ENCODE results near the gene EN2.

Gene EN2

GRCh38 chr7:155430606-155431005 is 27.3 kb upstream of the EN2 start:
- no peaks in the 10 kb centered on the region for H3K4me1 ChIP-seq (ENCODE audit: insufficient read depth, low read length)
- no peak overlapping the region for H3K27ac ChIP-seq (ENCODE audit: low read length)
- H3K27me3 ChIP-seq (ENCODE audit: insufficient read depth, low read length, poor library complexity): peaks cover 11% of the 10 kb centered on the region
- no peaks in the 10 kb centered on the region for H3K9me3 ChIP-seq (ENCODE audit: insufficient read depth, low read length, severe bottlenecking)
- no peaks in the 10 kb centered on the region for H3K36me3 ChIP-seq (ENCODE audit: insufficient read depth, low read length)
- TF ChIP-seq CTCF (IDR thresholded peaks at IDR 0.05; ENCODE audit: borderline replicate concordance, extremely low read depth, low read length, poor library complexity, severe bottlenecking): no peak
- no peak for TF ChIP-seq EZH2 (IDR thresholded peaks at IDR 0.05; ENCODE audit: borderline replicate concordance, low read depth, low read length, severe bottlenecking)
- H4K20me1 ChIP-seq (ENCODE audit: insufficient read depth, low read length): no peaks in the 10 kb centered on the region
- no peaks in the 10 kb centered on the region for H3K79me2 ChIP-seq (ENCODE audit: insufficient read depth, low read length)
- ATAC-seq (ENCODE audit: insufficient read depth, low read depth) (no peak), DNase-seq (no peak)
- no peak overlapping the region for H3K4me3 ChIP-seq (ENCODE audit: low read depth in 1 of 2, low read length in 2 of 2)
- H3K9ac ChIP-seq (ENCODE audit: low read depth, low read length): no peak overlapping the region
- no peak overlapping the region for H2AFZ ChIP-seq (ENCODE audit: low read depth, low read length)
- H3K4me2 ChIP-seq (ENCODE audit: insufficient read depth, low read length): no peak overlapping the region

- no peak for DNase-seq
- Histone ChIP-seq H3K9me3 (ENCODE audit: insufficient read depth, low read length, severe bottlenecking) (no peaks in the 10 kb centered on the region), H3K27ac (ENCODE audit: low read length) (no peak overlapping the region), H3K4me1 (ENCODE audit: insufficient read depth, low read length) (no peaks in the 10 kb centered on the region), H3K4me3 (ENCODE audit: low read depth in 1 of 2, low read length in 2 of 2) (no peak overlapping the region), H3K27me3 (ENCODE audit: insufficient read depth, low read length, poor library complexity) (peaks cover 7% of the 10 kb centered on the region), H2AFZ (ENCODE audit: low read depth, low read length) (no peak overlapping the region), H3K4me2 (ENCODE audit: insufficient read depth, low read length) (no peak overlapping the region), H3K36me3 (ENCODE audit: insufficient read depth, low read length) (no peaks in the 10 kb centered on the region), H3K9ac (ENCODE audit: low read depth, low read length) (no peak overlapping the region), H4K20me1 (ENCODE audit: insufficient read depth, low read length) (no peaks in the 10 kb centered on the region), H3K79me2 (ENCODE audit: insufficient read depth, low read length) (no peaks in the 10 kb centered on the region)
- no peak for ATAC-seq (ENCODE audit: insufficient read depth, low read depth)
- TF ChIP-seq CTCF (IDR thresholded peaks at IDR 0.05; ENCODE audit: borderline replicate concordance, extremely low read depth, low read length, poor library complexity, severe bottlenecking) (no peak), EZH2 (IDR thresholded peaks at IDR 0.05; ENCODE audit: borderline replicate concordance, low read depth, low read length, severe bottlenecking) (no peak)
Measured at GRCh38 chr7:155431231-155431630, 26.7 kb upstream of the EN2 start.

GRCh38 chr7:155431711-155432110 is 26.2 kb upstream of the EN2 start:
- H3K27me3 ChIP-seq (ENCODE audit: insufficient read depth, low read length, poor library complexity): peaks cover 5% of the 10 kb centered on the region

More at GRCh38 chr7:155431711-155432110, 26.2 kb upstream of the EN2 start:
- H4K20me1 ChIP-seq (ENCODE audit: insufficient read depth, low read length): no peaks in the 10 kb centered on the region
- no peak for TF ChIP-seq CTCF (IDR thresholded peaks at IDR 0.05; ENCODE audit: borderline replicate concordance, extremely low read depth, low read length, poor library complexity, severe bottlenecking)
- no peak for TF ChIP-seq EZH2 (IDR thresholded peaks at IDR 0.05; ENCODE audit: borderline replicate concordance, low read depth, low read length, severe bottlenecking)
- no peaks in the 10 kb centered on the region for H3K9me3 ChIP-seq (ENCODE audit: insufficient read depth, low read length, severe bottlenecking)
- H3K9ac ChIP-seq (ENCODE audit: low read depth, low read length): no peak overlapping the region
- H2AFZ ChIP-seq (ENCODE audit: low read depth, low read length): no peak overlapping the region
- H3K27ac ChIP-seq (ENCODE audit: low read length): no peak overlapping the region
- no peaks in the 10 kb centered on the region for H3K36me3 ChIP-seq (ENCODE audit: insufficient read depth, low read length)
- no peaks in the 10 kb centered on the region for H3K79me2 ChIP-seq (ENCODE audit: insufficient read depth, low read length)
- H3K4me1 ChIP-seq (ENCODE audit: insufficient read depth, low read length): no peaks in the 10 kb centered on the region
- no peak overlapping the region for H3K4me3 ChIP-seq (ENCODE audit: low read depth in 1 of 2, low read length in 2 of 2)
- no peak overlapping the region for H3K4me2 ChIP-seq (ENCODE audit: insufficient read depth, low read length)
- no peak for DNase-seq
- ATAC-seq (ENCODE audit: insufficient read depth, low read depth): no peak

Measured in DND-41 (cell line).